WI38 (cell line): ENCODE data around the gene GPATCH3.
"Not testable (repeated sequence)": the region's sequence is repeated elsewhere in the genome, so short reads cannot be mapped to it uniquely, and the experiment has no call there.

Experiments
- H3K4me3 ChIP-seq: 2 replicates; pipeline ENCODE4 v1.5.1; 2011; ENCODE audit warnings: low read depth, mild to moderate bottlenecking, control low read depth, low read length
- CTCF ChIP-seq: IDR thresholded peaks from 2 replicates; pipeline ENCODE4 v1.5.1; 2012; ENCODE audit warnings: low read depth, mild to moderate bottlenecking, control low read depth, low read length

Gene GPATCH3

DNA sequence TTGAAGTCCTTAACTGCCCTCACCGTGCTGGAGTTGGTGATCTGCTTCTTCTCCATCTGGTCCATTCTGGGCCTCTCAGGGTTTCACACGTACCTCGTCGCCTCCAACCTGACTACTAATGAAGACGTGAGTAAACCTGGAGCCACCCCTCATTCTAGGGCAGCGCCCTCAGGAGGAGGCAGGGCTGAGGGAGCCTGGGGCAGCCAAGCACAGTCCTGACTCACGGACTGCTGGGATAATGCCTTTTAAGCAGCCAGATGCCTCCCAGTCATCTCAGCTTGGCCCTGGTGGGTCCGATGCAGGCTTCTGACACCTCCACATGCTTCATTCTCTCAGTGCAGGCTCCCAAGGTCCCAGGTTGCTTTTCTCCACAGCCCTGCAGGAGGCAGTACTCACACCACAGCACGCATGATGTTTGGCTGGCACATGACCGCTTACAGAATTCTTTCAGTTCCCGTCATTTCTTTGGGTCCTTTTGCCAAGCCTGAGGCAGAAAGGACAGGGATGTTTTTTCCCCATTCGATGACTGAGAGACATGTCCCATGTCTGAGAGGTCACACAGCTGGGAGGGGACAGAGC, 49.1 kb downstream of the GPATCH3 start:
- TF ChIP-seq CTCF = no peak
- no peak overlapping the region for H3K4me3 ChIP-seq

GRCh38 chr1:26848941-26849774, 51.1 kb downstream of the GPATCH3 start:
- no peak overlapping the region for H3K4me3 ChIP-seq
- TF ChIP-seq CTCF = no peak

DNA sequence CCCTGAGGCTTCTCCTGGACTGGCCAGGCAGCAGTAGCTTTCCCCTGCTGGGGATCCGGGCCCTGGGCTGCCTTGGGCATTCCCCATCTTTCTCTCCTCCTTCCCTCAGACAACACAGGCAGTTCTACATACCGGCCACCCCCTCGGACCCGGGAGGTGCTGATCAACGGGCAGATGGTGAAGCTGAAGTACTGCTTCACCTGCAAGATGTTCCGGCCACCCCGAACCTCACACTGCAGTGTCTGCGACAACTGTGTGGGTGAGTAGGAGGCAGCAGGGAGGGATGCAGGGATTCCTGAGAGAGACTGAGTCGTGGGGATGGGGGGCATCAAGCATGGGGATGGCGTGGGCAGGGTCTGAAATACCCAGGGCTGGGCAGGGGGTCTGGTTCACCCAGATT, 51.8 kb downstream of the GPATCH3 start:
- no peak overlapping the region for H3K4me3 ChIP-seq
- TF ChIP-seq CTCF = no peak

- H3K4me3 ChIP-seq = not testable (repeated sequence)
Observed at GRCh38 chr1:26847826-26848225, 52.4 kb downstream of the GPATCH3 start.

- no peak overlapping the region for H3K4me3 ChIP-seq
- TF ChIP-seq CTCF = no peak
Observed at GRCh38 chr1:26844424-26845196, 55.7 kb downstream of the GPATCH3 start.
